AG08396 (cell line): ENCODE measurements around the gene POTEE.
"Not testable (repeated sequence)": the region's sequence is repeated elsewhere in the genome, so short reads cannot be mapped to it uniquely, and the experiment has no call there.

Source experiments
- DNase-seq: peaks from one replicate; pipeline ENCODE4 v3.0.0; 2012; ENCODE audit warnings: low spot score, mixed read lengths

The POTEE gene

DNA sequence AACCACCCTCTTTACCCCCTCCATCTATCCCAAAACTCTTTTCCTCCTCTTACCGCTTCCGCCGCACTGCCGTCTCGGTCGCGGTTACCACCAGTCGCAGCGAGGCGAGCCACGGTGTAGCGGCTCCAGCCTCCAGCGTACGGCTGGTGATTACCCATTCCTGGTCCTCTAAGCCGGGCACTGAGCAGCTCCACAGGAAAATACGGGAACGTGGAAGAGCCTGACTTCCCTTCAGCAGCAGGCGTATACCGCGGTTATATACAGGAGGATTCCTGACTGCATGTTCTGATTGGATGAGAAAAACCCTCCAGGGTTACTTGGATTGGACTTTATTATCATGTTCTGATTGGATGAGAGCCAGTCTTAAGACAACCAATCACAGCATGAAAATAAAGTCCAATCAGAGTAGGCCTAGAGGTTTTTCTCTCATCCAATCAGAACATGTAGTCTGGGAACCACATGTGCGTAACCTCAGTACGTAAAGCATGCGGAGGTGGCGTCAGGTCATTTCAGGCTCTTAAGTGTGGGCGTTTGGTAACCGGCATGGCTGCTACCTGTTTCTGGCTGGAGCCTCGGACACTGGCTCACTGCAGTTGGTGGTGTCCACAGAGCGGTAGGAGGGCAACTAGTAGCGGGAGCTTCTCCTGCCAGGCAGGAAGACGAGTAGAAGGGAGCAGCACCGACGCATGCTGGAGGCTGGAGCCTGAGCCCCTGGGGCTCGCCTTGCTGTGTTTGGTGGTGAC lies at the start of gene POTEE:
POTEE (plus strand) TSS at position 507 of the 743 bp plus-strand sequence. CDS start 8,867 bp downstream, outside the sequence.
- not testable (repeated sequence) for DNase-seq

DNA sequence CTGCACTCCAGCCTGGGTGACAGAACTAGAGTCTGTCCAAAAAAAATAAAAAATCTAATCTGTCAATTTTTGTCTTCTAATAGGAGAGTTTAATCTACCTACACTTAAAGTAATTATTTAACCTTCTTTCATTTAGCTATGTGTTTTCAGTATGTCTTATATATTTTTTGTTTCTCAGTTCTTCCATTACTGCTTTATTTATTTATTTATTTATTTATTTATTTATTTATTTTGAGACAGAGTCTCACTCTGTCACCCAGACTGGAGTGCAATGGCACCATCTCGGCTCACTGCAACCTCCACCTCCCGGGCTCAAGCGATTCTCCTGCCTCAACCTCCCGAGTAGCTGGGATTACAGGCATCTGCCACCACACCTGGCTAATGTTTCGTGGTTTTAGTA lies 43.8 kb upstream of the POTEE start:
- DNase-seq = not testable (repeated sequence)

DNA sequence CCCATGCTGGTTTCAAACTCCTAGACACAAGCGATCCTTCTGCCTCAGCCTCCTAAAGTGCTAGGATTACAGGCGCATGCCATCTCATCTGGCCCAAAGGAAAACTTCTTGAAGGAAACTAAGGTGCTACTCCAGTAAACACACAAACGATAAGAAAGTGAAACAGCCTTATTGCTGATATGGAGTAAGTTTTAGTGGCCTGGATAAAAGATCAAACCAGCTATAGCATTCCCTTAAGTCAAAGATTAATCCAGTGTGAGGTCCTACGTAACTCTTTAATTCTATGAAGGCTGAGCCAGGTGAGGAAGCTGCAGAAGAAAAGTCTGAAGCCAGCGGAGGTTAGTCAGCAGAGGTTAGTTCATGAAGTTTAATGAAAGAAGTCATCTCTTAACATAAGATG lies 40.8 kb upstream of the POTEE start:
- DNase-seq = no peak

DNA sequence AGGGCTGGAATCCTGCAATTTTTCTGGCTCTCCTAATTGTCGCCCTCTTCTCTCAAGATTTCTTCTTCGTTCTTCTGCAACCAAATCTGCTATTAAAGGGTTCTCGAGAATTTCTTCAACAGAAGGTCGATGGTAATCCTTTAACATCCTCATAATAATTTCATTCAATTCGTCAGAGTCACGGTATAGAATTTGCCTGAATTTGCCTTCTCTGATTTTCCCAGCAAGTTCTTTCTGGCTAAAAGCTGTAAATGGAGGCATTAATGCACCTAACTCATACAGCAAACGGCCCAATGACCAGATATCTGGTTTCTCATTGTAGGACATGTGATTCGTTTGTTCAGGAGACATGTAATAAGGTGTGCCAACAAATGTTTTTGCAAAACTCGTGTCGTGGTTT lies 31.3 kb upstream of the POTEE start:
- DNase-seq = not testable (repeated sequence)

DNA sequence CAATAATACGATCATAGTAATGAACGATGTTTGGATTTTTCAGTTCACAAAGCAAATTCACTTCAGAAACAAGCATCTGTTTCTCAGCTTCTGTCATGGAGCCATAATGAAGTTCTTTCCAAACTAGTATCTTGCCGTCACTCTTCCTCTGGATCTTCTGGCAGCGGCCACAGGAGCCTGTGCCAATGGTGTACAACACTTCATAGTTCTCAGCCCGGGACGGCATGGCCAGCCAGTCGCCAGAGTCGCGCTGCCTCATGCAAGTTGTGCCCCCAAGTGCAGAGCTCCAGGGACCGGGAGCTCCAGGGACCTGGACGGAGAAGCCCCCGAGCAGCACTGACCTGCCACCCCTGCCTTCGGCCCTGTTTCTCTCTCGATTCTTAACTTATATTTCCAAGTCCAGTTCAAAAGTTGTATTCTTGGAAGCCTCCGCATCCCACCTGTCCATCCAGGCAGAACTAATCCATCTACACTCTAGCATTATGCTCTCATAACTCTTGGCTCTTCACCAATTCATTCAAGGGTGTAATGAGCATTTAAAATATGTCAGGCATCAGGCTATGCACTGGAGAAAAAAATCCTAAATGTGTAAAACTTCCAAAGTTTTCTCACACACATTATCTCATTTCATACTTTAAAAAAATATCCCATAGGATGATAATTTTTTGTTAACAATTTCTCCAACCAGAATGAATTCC lies 30.5 kb upstream of the POTEE start:
- not testable (repeated sequence) for DNase-seq

DNA sequence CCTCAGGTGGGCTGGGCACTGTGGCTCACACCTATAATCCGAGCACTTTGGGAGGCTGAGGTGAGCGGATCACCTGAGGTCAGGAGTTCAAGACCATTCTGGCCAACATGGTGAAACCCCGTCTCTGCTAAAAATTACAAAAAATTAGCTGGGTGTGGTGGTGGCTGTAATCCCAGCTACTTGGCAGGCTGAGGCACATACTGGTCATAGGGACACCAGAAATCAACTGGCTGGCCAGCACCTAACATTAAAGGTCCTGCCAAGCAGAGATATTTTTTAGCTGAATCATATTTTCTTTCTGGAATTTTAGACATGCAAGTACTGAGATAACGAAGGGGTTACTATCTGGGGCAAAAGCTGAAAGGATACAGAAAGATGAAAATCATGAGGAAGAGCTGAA lies 27.9 kb upstream of the POTEE start:
- not testable (repeated sequence) for DNase-seq

DNA sequence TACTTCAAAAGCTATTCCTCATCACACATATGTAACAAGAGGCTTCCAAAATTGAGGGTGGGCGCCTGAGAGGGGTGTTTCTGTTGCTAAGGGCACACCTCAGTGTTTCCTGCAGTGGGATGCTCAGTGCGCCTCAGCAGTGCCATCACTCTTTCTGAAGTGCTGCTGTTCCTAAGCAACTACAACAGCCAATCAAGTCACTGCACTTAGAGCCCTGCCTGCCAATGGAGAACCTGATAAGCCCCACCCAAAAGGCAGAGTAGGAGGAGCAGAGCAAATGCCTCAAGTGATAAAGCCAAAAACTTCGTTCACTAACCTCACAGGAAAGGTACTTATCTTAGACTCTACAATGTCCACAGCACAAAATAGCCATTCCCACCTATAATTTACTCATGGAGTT lies 15.9 kb upstream of the POTEE start:
- not testable (repeated sequence) for DNase-seq

DNA sequence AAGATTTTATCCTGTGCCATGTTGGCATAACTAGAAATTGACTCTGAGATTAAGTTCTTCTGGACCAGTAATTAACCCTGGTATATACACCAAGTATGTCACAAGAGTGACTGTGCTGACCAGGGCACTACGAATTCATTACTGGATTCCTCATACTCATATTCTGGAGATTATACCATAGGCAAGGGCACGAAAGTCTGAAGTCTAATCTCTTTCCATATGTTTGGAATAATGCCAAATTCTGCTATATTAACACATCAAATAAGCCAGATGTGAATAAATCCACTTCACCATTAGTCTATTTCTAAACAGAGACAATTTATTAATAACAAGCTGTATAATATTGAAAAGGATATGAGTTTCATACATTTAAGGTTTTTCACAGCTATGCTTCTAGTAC lies 13.2 kb upstream of the POTEE start:
- not testable (repeated sequence) for DNase-seq

DNA sequence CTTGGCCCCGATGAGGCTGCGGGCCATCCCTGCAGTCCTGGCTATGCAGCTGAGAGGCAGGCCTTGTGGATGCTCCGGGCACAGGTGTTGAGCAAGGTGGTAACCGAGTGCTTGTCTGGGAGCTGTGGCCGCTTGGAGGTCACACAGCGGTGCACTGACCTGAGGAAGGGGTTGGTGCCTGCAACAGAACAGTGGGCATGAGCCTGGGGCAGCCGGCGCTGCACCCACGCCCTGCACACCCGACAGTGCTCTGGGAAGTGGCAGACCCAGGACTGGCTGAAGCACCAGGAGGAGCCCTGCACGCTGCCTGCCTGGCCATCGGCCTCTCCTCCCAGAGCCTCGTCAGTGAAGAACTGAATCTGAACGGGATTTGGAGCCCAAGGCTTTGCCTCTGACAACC lies 8.2 kb upstream of the POTEE start:
- no peak for DNase-seq

DNA sequence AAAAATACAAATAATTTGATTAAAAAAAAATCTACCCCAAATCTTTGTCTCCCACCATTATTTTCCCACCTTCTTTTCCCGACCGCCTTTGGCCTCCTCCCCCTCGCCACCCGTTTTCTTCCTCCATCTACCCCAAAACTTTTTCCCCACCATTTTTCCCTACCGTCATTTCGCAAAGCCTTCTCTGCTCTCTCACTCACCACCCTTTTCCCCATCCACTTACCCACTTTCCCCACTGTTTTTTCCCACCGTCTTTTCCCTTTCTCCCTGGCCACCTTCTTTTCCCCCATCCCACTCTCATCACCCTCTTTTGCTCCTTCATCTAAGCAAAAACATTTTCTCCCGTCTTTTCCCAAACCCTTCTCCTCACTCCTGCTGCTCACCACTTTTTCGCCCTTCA lies 1.5 kb upstream of the POTEE start:
- not testable (repeated sequence) for DNase-seq

DNA sequence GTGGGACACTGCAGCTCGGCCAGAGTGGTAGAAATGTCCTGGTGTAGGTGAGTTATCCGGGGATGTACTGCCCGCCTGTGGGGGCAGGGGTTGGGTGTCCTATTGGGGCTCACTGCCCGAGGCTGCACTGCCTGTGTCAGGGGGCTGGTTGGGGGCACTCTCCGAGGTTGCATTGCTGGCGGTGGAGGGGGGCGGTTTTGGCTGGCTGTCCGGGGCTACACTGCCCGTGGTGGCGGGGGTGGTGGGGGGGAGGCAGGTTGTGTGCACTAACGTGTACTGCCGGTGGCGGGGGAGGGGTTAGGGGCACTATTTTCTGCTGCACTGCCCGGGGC lies 403 bp downstream of the POTEE start:
- not testable (repeated sequence) for DNase-seq

DNA sequence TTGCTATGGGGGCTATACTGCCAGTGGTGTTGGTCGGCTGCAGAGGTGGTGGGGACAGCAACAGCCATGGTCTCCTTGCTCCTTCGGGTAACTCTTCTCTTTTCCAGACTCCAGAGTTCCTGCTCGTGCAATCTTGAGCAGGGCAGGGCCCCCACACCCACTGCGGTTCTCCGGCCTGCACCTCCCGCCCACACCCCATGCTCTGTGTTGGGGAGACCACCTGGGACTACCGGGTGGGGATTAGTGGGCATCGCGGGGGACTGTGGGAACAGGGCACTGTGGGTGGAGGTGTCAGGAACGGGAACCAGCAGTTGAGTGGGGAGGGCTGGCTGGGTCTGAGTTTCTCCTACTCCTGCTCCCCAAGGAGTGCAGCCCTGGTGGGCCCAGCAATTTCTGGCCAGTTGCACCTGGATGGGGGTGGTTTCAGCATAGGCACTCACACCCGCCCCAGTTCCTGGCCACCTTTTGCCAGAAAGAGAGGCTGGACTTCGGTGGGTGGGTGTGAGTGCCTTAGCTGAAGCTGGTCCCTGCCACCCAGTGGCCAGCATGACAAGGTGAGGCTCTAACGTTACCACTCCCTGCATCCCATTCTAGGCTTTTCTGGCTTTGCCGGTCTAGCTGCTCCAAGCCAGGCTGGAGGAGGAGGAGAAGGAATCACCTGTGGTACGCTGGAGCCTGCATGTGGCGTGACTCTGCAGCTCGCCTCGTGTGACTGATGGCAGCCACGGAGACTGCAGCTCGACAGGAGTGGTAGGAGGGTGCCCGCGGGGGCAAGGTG lies 1.3 kb downstream of the POTEE start:
- not testable (repeated sequence) for DNase-seq

DNA sequence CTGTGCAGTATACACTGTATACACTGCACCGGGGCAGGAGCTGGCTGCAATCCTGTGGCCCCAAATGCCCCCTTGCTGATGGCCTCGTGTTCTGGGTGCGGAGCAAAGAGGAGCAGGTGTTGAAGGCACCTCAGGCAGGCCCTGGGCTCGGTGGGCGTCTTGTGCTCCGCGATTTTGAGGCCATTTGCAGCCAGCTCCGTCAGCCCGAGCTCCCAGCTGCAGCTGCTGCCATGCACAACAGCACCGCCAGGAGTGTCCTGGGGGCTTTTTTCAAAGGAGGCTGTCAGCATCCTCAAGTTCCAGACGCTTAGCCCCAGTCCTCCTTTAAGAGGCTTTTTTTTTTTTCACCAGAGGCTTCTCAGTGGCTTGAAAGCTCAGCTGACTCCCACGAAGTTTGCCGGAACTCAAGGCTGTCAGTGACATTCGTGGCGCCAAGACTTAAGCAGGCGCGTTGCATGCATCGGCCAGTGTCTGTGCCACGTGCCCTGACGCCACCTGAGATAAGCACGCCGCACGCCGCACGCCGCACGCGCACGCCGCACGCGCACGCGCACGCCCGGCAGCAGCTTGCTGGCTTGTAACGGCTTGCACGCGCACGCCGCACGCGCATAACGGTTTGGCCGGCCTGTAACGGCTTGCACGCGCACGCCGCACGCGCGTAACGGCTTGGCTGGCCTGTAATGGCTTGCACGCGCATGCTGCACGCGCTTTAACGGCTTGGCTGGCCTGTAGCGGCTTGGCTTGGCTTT lies 8.1 kb downstream of the POTEE start:
- DNase-seq = not testable (repeated sequence)

DNA sequence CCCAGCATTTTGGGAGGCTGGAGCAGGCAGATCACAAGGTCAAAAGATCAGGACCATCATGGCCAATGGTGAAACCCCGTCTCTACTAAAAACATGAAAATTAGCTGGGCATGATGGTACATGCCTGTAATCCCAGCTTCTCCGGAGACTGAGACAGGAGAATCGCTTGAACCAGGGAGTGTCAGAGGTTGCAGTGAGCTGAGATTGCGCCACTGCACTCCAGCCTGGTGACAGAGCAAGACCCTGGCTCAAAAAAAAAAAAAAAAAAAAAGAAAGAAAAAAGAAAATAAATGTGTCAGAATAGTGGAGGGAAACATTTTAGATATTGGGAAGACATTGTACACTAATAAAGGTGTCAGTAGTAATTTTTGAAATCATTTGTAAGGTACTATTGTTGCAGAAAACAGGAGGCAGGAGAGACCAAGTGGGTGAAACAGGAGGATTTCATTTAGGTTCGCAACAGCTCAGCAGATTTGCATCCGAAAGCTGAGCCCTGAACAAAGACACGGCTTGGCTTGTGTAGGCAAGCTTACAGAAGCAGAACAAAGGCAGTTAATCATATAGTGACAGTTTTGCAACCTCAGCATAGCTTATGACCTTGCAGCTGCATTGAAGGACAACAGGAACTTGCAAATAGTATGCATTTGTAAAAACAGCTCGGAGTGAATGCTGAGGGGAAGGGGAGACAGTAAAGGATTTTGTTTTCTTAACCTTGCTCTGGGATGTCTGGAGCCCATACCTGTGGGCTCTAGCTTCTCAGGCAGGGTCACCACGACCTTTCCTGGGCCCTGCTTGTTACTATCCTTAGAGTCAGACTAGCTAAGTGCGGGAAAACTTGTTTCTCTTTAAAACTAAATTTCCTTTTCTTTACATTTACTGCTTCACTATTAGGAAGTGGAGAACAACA lies 26.5 kb downstream of the POTEE start:
- not testable (repeated sequence) for DNase-seq
